BLaER1 treated with 17β-estradiol and CSF1 and Interleukin-3, amounts not matched to agents 10 nM and 100 nM (cell line): Measurements from ENCODE around the gene DDR2.

Source experiments
- H3K27ac ChIP-seq, 11 experiments: shearing (Covaris generic); formaldehyde crosslinking; 2 replicates each; pipeline ENCODE4 v1.8.1; 2022
- H3K27me3 ChIP-seq, 11 experiments: shearing (Covaris generic); formaldehyde crosslinking; 2 replicates each; pipeline ENCODE4 v1.8.1; 2022
- H3K36me3 ChIP-seq, 11 experiments: shearing (Covaris generic); formaldehyde crosslinking; 2 replicates each; pipeline ENCODE4 v1.8.1; 2022
- H3K4me1 ChIP-seq, 10 experiments: shearing (Covaris generic); formaldehyde crosslinking; 2 replicates each; pipeline ENCODE4 v1.8.1; 2022
- H3K4me2 ChIP-seq, 11 experiments: shearing (Covaris generic); formaldehyde crosslinking; 2 replicates each; pipeline ENCODE4 v1.8.1; 2022
- H3K4me3 ChIP-seq, 10 experiments: shearing (Covaris generic); formaldehyde crosslinking; 2 replicates each; pipeline ENCODE4 v1.8.1; 2022
- H3K9ac ChIP-seq, 11 experiments: shearing (Covaris generic); formaldehyde crosslinking; 2 replicates each; pipeline ENCODE4 v1.8.1; 2022
- H3K9me3 ChIP-seq, 11 experiments: shearing (Covaris generic); formaldehyde crosslinking; replicated peaks in 1 of 11; 2 replicates each; pipeline ENCODE4 v1.8.1; 2022
- H4K20me1 ChIP-seq, 11 experiments: shearing (Covaris generic); formaldehyde crosslinking; 2 replicates each; pipeline ENCODE4 v1.8.1; 2022
- Cebpa-rat ChIP-seq, 11 experiments: shearing (Covaris generic); IDR thresholded peaks; 2 replicates each; pipeline ENCODE4 v1.8.1; 2022

DDR2 gene

DNA sequence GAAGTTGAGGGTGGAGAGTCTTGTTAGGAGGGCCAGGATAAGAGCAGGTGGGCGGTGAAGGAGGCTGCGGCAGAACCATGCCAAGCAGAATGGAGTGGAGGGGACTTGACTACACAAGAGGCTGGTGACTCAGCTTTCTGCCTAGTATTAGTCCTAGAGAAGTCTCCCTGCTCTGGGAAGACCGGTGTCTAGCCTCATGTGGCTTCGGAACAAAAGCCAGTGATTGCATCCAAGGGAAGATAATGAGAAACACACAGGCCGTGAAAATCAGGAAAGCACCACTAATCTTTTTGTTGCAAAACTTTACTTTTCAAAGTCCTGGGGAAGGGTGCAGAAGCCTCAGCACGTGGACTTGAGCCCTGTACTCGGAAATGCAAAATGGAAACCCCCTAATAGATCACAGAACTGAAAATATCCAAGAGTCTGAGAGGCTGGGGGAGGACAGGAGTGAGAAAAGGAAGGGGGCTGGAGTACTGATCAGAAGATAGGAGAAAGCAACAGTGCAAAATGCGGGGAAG is 31.4 kb downstream of the DDR2 start:
- Histone ChIP-seq H3K27ac (no peak overlapping the region), H3K9ac (no peak overlapping the region), H3K4me2 (no peak overlapping the region), H3K27me3 (no peaks in the 10 kb centered on the region), H3K36me3 (no peaks in the 10 kb centered on the region), H3K9me3 (no peaks in the 10 kb centered on the region), H3K4me3 (no peak overlapping the region), H3K4me1 (no peaks in the 10 kb centered on the region), H4K20me1 (no peaks in the 10 kb centered on the region)
- no peak for TF ChIP-seq Cebpa-rat (IDR thresholded peaks at IDR 0.05)

DNA sequence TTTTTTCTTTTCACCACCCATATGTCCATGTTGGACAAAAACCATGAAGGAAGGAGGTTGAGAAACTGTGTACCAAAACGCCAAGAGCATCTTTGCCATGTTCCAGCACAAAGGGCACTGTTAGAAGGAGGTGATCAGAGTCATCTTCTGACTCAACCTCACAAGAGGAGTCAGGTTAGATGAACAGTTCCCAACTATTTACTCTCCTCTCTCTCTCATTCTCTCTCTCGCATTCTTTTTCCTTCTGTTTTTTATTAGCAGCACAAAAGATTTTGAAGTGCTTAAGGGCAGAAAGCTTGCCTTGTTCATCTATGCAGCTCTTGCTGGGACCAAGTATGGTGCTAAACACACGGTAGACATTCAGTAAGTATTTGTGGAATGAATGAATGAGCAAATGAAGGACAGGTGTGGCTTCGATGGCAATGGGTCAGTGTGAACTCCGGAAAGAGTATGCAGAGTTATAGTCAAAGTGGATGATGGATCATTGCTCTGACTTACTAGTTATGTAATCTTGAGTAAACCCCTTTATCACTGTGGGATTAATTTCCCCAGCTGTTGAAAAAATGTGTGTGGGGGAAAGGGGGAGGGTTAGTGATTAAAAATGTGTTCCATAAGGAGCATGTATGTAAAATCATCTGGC is 33.9 kb downstream of the DDR2 start:
- Histone ChIP-seq H3K4me2 (no peak overlapping the region), H3K4me1 (no peaks in the 10 kb centered on the region), H3K27ac (no peak overlapping the region)

DNA sequence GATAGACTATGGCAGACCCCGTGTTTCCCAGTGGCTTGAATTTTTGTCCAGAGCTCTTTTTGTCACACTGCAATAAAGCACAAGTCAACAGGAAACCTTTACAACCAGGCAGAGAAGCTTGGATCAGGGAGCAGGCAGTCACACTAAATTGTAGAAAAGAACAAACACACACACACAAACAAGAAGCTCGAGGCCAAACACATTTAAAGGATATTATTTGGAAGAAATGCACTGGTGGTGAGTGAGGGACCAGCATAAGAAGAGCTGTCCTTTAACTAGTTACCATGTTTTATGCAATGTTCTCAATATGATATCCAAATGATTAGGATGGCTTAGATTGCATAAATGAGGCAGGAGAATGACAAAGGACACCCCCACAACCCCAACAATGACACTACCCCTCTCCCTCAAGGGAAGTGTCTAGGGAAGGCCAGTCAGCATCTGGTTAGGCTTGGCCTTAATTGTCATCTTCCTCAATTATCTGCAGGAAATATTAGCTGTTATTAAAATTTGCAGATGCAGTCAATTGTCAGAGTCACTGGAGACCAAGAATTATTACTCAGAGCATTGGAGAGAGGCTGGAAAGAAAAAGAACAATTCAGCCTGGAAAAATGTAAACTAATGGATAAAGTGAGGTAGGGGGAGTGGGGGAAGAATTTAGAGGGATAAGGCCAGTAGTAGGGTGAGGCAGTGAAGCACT is 35.3 kb downstream of the DDR2 start:
- Histone ChIP-seq H3K9me3 (no peaks in the 10 kb centered on the region), H3K27me3 (no peaks in the 10 kb centered on the region), H4K20me1 (no peaks in the 10 kb centered on the region), H3K9ac (no peak overlapping the region), H3K27ac (no peak overlapping the region), H3K36me3 (no peaks in the 10 kb centered on the region), H3K4me3 (no peak overlapping the region), H3K4me2 (no peak overlapping the region), H3K4me1 (no peaks in the 10 kb centered on the region)
- no peak for TF ChIP-seq Cebpa-rat (IDR thresholded peaks at IDR 0.05)

More for the DNA sequence above, 33.9 kb downstream of the DDR2 start:
- no peaks in the 10 kb centered on the region for H4K20me1 ChIP-seq
- TF ChIP-seq Cebpa-rat (IDR thresholded peaks at IDR 0.05), result no peak
- H3K4me3 ChIP-seq, result no peak overlapping the region
- no peaks in the 10 kb centered on the region for H3K36me3 ChIP-seq
- H3K27me3 ChIP-seq, result no peaks in the 10 kb centered on the region
- H3K9me3 ChIP-seq, result no peaks in the 10 kb centered on the region
- H3K9ac ChIP-seq, result no peak overlapping the region

DNA sequence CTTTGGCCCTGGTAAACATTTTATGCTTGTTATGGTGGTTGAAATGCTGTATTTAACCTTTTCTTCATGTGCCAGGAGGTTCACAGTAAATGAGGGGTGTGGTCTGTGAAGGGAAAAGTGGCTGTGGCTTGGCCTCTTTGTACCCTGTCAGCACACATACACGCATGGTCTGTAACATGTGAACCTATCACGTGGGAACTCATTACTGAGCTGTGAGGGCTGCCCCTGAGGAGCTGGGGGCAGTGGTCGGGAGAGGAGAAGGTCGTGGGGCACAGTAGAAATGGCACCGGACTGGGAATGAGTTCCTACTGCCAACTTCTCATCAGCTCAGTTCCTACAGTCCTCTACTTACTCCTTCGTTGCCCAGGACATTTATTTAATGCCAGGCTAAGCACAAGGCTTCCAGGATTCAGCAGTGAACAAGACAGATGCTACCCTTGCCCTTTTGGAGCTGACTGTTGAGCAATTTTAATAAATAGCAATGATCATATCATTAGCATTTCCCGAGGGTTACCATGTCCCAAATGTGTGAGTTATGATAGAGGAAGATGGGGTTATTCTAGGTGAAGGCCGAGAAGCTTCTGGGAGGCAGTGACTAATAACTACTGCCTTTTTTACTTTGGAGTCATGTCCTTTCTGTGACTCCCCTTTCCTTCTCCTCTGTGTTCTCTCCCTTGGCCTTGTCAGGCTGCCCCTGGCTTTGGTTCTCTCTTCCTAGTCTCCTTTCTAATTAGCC is 38.8 kb downstream of the DDR2 start:
- H3K4me2 ChIP-seq, result no peak overlapping the region
- no peaks in the 10 kb centered on the region for H3K9me3 ChIP-seq
- H3K4me1 ChIP-seq, result no peaks in the 10 kb centered on the region
- H3K27me3 ChIP-seq, result no peaks in the 10 kb centered on the region
- no peak overlapping the region for H3K27ac ChIP-seq
- TF ChIP-seq Cebpa-rat (IDR thresholded peaks at IDR 0.05), result no peak
- H3K4me3 ChIP-seq, result no peak overlapping the region
- no peaks in the 10 kb centered on the region for H4K20me1 ChIP-seq
- H3K36me3 ChIP-seq, result no peaks in the 10 kb centered on the region
- no peak overlapping the region for H3K9ac ChIP-seq

DNA sequence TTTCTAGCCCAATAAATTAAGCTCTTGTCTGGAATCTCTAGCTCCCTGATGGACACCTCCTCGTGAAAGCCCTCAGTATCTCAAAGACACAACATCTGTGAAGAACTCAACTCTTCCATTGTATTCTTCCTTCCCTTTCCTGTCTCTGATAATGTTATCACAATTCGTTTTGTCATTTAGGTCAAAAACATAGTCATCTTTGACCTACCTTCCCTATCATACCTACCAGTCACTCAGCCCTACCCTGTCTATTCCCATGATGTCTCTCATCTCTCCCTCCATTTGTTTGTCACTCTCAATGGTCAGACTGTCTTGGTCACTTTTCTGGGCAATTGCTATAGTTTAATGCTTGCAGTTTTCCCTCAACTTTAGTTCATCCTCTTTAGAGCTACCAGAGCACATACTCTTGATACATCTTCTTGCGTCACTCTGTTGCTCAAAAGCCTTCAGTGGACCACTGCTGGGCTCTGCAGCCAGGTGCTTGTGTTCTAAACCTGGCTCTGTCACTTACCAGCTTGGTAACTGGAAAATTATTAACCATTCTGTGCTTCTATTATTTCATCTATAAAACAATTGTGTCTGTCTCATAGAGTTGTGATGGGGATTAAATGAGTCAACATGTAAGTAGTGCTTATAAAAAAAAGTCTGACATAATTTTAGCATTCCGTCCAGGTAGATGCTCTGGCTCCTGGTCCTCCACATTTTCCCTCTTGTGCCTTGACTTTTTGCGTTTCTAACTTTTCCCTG is 39.6 kb downstream of the DDR2 start:
- Histone ChIP-seq H3K9me3 (no peaks in the 10 kb centered on the region), H4K20me1 (no peaks in the 10 kb centered on the region), H3K27me3 (no peaks in the 10 kb centered on the region), H3K36me3 (no peaks in the 10 kb centered on the region), H3K4me1 (no peaks in the 10 kb centered on the region), H3K4me3 (no peak overlapping the region), H3K4me2 (no peak overlapping the region), H3K27ac (no peak overlapping the region), H3K9ac (no peak overlapping the region)
- no peak for TF ChIP-seq Cebpa-rat (IDR thresholded peaks at IDR 0.05)

DNA sequence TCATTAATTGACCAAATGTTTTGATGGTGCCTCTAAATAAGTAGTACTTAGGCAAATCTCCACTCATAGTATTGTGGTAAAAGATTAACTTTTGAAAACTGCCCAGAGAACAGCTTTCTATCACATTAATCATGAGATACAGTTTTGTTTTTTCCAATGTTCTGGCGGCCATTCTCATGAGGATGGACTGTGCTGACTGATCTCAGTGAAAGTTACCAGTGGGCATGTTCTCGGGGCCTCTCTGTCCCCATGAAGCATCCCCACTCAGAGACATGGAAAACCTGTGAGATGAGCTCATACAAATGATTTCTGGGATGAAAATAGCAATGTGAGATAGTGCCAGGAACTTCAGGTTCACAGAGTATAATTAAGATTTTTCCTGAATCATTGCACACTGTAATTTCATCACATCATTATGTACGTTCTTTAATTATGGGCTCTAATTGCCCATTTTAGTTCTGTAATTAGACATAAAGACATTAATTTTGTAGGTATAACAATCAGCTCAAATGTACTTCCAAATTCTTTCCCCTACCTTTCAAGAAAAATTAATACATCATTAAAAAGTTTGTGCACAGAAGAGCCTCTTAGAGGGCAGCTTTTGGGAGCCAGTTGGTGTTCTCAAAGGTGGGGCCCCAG is 40.5 kb downstream of the DDR2 start:
- H3K9ac ChIP-seq, result no peak overlapping the region
- H3K27me3 ChIP-seq, result no peaks in the 10 kb centered on the region
- H3K36me3 ChIP-seq, result no peaks in the 10 kb centered on the region
- H4K20me1 ChIP-seq, result no peaks in the 10 kb centered on the region
- H3K4me1 ChIP-seq, result no peaks in the 10 kb centered on the region
- no peak for TF ChIP-seq Cebpa-rat (IDR thresholded peaks at IDR 0.05)
- no peaks in the 10 kb centered on the region for H3K9me3 ChIP-seq
- H3K4me3 ChIP-seq, result no peak overlapping the region
- no peak overlapping the region for H3K27ac ChIP-seq
- H3K4me2 ChIP-seq, result no peak overlapping the region

DNA sequence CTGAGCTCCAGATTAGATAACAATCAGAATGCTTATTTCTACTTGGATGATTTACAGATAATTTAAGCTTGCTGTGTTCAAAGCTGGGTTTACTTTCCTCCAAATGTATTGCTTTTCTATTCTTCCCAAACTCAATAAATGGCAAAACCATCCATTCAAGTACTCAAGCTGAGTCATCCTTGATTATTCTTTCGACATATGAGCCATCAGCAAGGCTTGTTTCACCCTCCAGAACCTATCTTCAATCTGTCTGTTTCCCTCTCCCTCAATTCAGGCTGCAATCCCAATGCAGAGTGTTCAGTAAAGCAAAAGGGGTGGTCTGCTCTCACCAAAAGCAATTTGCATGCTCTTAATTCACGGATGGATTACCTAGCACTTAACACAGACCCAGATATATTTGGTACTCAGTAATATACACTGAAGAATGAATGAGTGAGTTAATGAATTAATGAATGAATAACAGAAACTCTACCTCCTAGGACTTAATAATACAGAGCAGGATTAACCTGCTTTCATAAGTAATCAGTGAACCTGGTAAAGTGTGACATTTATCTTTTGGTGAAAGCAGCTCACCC is 41.9 kb downstream of the DDR2 start:
- Histone ChIP-seq H3K4me1 (no peaks in the 10 kb centered on the region), H3K27ac (no peak overlapping the region), H3K36me3 (no peaks in the 10 kb centered on the region), H3K9me3 (no peaks in the 10 kb centered on the region), H3K4me2 (no peak overlapping the region), H4K20me1 (no peaks in the 10 kb centered on the region), H3K4me3 (no peak overlapping the region), H3K9ac (no peak overlapping the region), H3K27me3 (no peaks in the 10 kb centered on the region)
- TF ChIP-seq Cebpa-rat (IDR thresholded peaks at IDR 0.05), result no peak

DNA sequence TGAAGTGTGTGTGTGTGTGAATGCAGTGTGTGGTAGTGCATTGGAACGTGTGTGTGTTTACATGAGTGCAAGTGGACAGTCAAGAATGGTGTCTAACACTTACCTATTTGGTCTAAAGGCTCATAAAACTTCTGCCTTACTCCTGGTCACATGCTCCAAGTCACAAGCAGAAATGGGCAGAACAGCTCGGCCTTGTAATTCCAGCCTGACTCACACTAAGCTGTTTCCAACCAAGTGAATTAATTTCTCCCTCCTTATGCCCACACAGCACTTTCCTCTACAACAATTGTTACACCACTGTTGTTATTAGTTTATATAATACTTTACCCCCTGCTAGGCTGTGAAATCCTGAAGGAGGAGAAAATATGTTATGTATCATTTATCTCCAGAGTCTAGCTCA is 43.8 kb downstream of the DDR2 start:
- H4K20me1 ChIP-seq, result no peaks in the 10 kb centered on the region
- H3K27me3 ChIP-seq, result no peaks in the 10 kb centered on the region
- H3K27ac ChIP-seq, result no peak overlapping the region
- no peaks in the 10 kb centered on the region; a peak in 1 of 22 replicates for H3K9me3 ChIP-seq
- H3K4me2 ChIP-seq, result no peak overlapping the region
- H3K36me3 ChIP-seq, result no peaks in the 10 kb centered on the region
- H3K4me1 ChIP-seq, result no peaks in the 10 kb centered on the region
- no peak overlapping the region for H3K4me3 ChIP-seq
- no peak for TF ChIP-seq Cebpa-rat (IDR thresholded peaks at IDR 0.05)
- no peak overlapping the region for H3K9ac ChIP-seq
